Measurements from ENCODE around the gene TMCO4. TPM values are rescaled to one million over a fixed set of nuclear protein-coding genes. Genes with fewer than 3 reads are reported as not detected.

TMCO4 gene
- total and polyA plus RNA-seq, 10 of the 15 experiments (the other 5 are each of a cell fraction or from before 2014, with no cell fraction given): 2.4 to 20.8 (median 13.0) TPM

- TF ChIP-seq CHD2 (IDR thresholded peaks at IDR 0.05; ENCODE audit: borderline replicate concordance, low read depth, low read length): no peak
- no peak for TF ChIP-seq CEBPZ (IDR thresholded peaks at IDR 0.05; ENCODE audit: low read depth, low read length)
- no peak for TF ChIP-seq NKRF (conservative IDR thresholded peaks at IDR 0.05)
- no peak; the same call in 1 of the 2 replicates for TF ChIP-seq RB1 (IDR thresholded peaks at IDR 0.05; ENCODE audit: borderline replicate concordance)
- TF ChIP-seq PML (IDR thresholded peaks at IDR 0.05; ENCODE audit: low read length): no peak
- TF ChIP-seq RCOR1 (conservative IDR thresholded peaks at IDR 0.05; ENCODE audit: low read depth, low read length): no peak
- TF ChIP-seq SIN3A (IDR thresholded peaks at IDR 0.05; ENCODE audit: low read depth, low read length): no peak
- peak; percentile 79 for TF ChIP-seq MTA2 (IDR thresholded peaks at IDR 0.05; ENCODE audit: low read depth)
- no peak for TF ChIP-seq BMI1 (IDR thresholded peaks at IDR 0.05; ENCODE audit: borderline replicate concordance)
- no peak for TF ChIP-seq USF2 (IDR thresholded peaks at IDR 0.05; ENCODE audit: borderline replicate concordance, low read depth, low read length)
- no peak for TF ChIP-seq ZNF207 (IDR thresholded peaks at IDR 0.05; ENCODE audit: borderline replicate concordance)
- TF ChIP-seq ATF7 (IDR thresholded peaks at IDR 0.05; ENCODE audit: low read depth): peak; percentile 68
- no peak for TF ChIP-seq ASH2L (IDR thresholded peaks at IDR 0.05; ENCODE audit: borderline replicate concordance, low read depth)
- TF ChIP-seq MXI1 (IDR thresholded peaks at IDR 0.05; ENCODE audit: low read depth, low read length): no peak
- TF ChIP-seq SMARCA5 (IDR thresholded peaks at IDR 0.05): no peak; the same call in 1 of the 2 replicates
- TF ChIP-seq STAT1 (conservative IDR thresholded peaks at IDR 0.05): no peak
- TF ChIP-seq TAF1 (IDR thresholded peaks at IDR 0.05; ENCODE audit: borderline replicate concordance, low read depth, low read length): no peak
- no peak for TF ChIP-seq SREBF2 (IDR thresholded peaks at IDR 0.05; ENCODE audit: low read length)
- TF ChIP-seq ZBTB40 (IDR thresholded peaks at IDR 0.05; ENCODE audit: borderline replicate concordance): no peak
These were observed 88.7 kb downstream of the TMCO4 start (continued) for GRCh38 chr1:19710825-19711611.
